ENCODE measurements around the gene OGFOD3.
"Not testable (repeated sequence)": the region's sequence is repeated elsewhere in the genome, so short reads cannot be mapped to it uniquely, and the experiment has no call there.

OGFOD3 gene

DNA sequence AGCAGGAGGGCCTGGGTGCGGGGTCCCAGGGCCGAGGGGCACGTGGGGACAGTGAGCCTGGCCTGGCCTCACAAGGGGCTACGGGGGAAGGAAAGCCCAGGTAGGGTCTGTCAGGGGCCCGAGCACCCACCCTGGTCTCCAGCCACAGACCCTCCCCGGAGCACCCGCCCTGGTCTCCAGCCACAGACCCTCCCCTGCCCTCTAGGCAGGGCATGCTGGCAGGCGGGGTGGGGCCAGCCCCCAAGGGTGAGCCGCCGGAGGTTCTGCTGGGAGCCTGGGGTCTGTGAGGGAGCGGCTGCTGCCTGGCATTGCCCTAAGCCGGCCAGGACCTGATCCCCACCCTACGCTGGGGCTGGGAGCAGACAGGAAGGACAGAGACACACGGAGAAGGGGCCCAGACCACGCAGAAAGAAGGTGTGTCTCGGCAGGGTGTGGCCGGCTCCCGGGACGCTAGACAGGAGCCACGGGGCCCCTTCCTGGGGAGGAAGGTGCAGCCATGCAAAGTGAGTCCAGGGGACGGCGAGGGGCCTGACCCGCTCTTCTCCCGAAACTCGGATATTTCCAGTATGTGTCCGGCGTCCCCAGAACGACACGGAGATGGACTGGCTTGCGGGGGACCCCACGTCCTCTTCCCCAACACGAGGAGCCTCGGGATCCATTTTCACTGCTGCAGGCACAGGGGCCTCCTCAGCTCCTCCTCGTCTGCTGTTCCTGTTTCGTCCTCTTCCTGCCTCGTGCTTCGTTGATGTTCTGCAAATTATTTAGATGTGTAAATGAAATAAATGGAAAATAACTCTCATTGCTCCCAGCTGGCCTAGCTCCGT lies 31.3 kb downstream of the OGFOD3 start:
- DNase-seq (ENCODE audit: low read depth): no peak

DNA sequence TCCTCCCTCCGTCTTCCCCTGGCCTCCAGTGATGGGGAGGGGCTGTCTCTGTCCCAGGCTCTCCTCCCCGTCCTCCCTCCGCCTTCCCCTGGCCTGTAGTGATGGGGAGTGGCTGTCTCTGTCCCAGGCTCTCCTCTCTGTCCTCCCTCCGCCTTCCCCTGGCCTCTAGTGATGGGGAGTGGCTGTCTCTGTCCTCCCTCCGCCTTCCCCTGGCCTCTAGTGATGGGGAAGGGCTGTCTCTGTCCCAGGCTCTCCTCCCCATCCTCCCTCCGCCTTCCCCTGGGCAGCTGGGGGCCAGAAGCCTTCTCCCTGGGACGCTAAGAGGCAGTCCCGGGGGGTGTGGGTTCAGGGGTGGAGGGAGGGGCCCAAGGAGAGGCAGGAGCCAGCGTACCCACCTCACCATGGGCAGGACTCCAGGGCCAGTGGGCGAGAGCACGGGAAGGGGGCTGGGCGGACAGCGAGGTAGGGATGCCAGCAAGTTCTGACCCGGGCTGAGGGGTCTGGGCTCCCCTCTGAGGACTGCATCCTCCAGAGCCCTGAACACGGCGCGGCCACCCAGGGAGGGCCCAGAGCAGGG lies 32.0 kb downstream of the OGFOD3 start:
- DNase-seq (ENCODE audit: low read depth): no peak

DNA sequence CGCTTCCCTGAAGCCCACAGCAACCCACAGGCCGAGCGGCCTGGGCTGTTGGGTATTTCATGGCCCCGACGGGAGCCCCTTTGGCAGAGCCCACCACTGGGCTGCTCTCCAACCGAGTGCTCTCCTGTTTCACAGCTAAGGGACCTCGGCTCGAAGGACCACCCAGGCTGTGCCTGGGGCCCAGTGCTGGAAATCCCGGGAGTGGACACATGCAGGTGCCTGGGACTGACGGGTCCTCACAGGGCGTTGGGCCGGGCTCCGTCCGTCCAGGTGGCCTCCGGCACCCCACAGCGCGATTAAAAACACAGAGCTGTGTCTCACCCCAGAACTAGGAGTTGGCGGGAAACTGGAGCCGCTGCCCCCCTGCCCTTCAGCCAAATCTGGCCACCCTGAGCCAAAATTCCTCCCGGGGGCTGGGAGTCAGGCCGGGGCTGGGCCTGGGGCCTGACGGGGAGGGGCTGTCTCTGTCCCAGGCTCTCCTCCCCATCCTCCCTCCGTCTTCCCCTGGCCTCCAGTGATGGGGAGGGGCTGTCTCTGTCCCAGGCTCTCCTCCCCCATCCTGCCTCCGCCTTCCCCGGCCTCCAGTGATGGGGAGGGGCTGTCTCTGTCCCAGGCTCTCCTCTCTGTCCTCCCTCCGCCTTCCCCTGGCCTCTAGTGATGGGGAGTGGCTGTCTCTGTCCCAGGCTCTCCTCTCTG lies 32.7 kb downstream of the OGFOD3 start:
- no peak for DNase-seq (ENCODE audit: low read depth)

DNA sequence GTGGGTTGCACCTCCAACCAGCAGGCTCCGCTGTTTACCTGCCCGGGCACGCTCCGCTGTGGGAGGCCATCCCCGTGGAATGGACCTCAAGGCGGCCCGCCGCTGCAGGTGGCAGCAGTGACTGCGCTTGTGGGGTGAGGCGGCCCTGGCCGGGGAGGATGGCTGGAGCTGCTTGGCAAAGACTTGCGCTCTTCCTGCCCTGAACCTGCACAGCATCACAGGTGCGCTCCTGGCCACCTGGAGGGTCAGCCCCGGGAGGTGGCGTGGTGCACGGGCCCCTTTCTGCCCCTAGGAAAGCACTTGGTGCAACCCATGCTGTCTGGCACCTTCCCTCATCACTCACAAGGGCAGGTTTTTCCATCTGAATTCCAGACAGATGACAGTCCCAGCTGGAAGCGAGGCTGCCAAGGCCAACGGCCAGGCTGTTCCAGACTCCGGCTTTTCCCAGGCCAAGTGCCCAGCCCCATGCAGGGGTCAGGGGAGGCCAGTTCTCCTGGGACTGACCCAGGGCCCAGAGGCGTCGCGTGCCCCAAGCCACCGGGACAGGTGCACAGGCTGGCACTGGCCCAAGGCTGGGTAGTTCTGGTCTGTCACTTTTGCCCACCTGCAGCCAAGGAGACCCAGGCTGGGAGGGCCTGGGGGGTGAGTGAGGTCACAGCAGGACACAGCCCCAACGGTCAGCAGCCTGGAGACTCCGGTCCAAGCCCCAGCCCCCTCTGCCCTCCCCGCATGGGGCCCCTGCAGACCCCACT lies 33.5 kb downstream of the OGFOD3 start:
- DNase-seq (ENCODE audit: low read depth): no peak

DNA sequence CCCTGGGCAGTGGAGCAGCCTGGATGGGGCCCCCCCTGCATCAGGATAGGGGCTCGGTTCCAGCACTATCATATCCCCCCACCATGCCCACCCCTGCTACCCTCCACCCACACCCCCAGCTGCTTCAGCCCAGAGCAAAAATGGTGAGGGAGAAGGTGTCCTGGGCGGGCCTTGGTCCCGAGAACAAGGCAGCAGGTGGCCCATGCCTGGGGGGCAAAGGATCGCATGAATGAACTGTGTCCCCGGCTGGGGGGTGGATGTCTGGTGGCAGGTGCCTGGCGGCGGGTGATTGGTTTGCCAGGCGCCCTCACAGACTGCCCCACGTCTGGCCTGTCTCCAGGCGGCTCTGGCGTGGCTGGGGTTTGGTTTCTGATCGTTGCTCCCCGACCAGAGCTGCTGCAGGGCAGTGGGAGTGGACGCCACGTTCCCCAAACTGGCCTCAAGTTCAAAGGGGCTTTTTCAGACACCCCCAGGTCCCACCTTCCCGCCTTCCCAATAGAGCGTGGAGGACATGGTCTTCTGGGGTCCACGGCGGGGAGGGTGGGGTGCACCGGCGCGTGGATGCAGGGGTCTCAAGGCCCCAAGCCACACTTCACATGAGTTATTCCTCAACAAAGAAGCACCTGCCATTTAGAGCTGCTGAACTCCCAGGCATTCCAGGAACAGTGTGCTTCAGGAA lies 34.2 kb downstream of the OGFOD3 start:
- no peak for DNase-seq (ENCODE audit: low read depth)

DNA sequence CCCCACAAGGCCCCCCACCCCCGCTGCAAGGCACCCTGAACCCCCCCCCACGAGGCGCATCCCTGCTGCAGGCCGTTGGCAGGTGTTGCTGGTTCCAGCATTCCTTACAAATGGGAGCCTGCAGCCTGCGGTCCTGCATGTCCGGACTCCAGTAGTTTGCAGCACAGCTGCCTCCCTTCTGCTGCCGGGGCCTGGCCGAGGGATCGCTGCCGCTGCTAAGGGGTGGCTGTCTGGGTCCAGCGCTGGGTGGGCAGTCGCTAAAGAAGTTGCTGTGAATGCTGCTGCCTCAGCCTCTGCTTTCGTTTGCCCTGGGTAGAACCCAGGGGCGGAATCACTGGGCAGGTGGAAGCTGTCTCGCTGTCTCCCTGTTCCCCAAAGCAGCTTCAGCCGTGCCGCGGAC lies 35.0 kb downstream of the OGFOD3 start:
- no peak for DNase-seq (ENCODE audit: low read depth)

DNA sequence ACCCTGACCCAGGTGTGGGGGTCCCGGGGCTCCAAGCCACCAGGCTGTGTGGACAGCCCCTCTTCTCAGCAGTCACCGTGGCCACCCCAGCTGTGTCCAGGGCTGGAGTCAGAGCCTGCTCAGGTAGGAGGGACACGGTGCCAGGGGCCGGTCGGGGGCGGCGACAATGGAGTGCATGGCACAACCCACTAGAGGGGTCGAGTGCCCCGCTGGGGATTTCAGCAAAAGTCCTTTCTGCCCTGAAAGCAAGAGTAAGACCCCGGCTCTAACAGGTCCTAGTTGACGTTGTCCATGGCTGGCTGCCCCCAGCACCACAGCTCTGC lies 35.5 kb downstream of the OGFOD3 start:
- DNase-seq (ENCODE audit: low read depth): no peak

- DNase-seq (ENCODE audit: low read depth): not testable (repeated sequence)
These were observed 36.0 kb downstream of the OGFOD3 start for GRCh38 chr17:82382220-82382932.

DNA sequence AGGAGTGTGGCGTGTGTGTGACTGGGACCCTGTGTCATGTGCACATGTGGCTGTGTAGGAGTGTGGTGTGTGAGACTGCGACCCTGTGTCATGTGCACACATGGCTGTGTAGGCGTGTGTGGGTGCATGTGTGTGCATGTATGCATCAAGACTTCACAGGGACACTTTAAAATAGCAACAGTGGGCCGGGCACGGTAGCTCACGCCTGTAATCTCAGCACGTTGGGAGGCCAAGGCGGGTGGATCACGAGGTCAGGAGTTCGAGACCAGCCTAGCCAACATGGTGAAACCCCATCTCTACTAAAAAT lies 36.7 kb downstream of the OGFOD3 start:
- not testable (repeated sequence) for DNase-seq (ENCODE audit: low read depth)

DNA sequence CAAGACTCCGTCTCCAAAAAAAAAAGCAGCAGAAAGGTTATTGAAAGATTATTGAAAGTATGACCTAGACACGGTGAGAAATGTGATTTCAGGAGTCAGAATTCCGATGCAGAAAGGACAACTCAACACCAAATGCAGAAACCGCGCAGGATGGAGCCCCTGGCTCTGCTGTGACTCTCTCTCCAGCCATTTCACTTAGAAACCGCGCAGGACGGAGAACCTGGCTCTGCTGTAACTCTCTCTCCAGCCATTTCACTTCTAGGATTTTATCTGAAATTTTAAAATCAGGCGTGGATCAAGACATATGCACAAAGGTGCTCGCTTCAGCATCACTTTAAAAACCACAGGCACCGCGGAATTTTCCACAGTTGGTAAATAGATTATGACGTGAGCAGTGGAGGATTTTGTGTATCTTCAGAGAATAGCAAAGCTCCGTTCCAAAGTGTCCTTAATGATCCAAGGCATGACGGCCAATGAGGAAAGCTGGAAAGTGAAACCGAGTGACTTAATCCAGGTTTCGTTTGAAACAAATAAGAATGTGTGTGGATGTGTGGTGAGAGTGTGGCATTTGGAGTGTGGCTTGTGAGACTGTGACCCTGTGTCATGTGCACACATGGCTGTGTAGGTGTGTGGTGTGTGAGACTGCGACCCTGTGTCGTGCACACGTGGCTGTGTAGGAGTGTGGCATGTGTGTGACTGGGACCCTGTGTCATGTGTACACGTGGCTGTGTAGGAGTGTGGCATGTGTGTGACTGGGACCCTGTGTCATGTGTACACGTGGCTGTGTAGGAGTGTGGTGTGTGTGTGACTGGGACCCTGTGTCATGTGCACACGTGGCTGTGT lies 37.3 kb downstream of the OGFOD3 start:
- DNase-seq (ENCODE audit: low read depth): no peak

GRCh38 chr17:82378741-82379021 lies 39.7 kb downstream of the OGFOD3 start:
- DNase-seq (ENCODE audit: low read depth): no peak

DNA sequence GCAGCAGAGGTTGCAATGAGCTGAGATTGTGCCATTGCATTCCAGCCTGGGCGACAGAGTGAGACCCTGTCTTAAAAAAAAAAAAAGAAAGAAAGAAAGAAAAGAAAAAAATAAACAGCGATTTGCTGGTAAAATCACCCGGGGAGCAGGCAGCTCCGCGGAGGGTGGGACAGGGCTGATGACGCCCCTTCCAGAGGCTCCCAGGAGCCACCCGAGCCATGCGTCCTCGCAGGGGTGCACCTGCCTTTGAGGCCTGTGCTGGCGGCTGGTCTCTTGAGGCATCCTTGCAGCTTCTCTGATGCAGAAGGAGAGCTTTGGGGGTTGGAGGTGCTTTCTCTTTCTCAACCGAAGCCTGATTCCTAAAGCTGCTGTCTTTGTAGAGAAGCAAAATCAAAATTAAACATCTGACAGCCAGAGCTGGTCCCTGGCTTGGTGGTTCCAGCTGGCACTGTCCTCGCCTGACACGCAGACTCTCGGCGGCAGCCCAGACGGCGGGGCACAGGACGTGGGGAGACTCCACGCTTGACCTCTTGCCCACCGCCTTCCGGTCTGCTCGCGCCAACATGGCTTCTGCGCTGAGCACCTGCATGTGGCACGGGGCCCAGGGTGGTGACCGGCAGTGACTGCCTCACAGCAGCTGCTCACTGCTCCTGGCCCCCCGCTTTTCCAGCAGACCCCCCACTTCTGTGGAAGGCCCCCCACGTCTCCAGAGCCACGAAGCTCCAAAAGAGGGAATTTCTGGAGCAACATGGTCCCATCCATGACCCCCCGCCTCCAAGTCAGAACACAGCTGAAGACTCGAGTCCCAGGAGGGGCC lies 40.3 kb downstream of the OGFOD3 start:
- no peak for DNase-seq (ENCODE audit: low read depth)

DNA sequence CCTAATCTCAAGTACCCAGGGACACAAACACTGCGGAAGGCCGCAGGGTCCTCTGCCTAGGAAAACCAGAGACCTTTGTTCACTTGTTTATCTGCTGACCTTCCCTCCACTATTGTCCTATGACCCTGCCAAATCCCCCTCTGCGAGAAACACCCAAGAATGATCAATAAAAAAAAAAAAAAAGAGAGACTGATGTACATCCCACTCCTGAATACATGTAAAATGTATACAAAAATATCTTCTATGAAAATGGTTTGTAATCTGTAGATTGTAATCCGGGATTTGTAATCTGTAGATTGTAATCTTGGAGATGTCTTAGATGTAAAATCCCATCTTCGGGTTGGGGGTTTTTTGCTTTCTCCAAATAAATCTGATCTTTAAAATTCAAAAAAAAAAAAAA lies 41.1 kb downstream of the OGFOD3 start:
- not testable (repeated sequence) for DNase-seq (ENCODE audit: low read depth)

DNA sequence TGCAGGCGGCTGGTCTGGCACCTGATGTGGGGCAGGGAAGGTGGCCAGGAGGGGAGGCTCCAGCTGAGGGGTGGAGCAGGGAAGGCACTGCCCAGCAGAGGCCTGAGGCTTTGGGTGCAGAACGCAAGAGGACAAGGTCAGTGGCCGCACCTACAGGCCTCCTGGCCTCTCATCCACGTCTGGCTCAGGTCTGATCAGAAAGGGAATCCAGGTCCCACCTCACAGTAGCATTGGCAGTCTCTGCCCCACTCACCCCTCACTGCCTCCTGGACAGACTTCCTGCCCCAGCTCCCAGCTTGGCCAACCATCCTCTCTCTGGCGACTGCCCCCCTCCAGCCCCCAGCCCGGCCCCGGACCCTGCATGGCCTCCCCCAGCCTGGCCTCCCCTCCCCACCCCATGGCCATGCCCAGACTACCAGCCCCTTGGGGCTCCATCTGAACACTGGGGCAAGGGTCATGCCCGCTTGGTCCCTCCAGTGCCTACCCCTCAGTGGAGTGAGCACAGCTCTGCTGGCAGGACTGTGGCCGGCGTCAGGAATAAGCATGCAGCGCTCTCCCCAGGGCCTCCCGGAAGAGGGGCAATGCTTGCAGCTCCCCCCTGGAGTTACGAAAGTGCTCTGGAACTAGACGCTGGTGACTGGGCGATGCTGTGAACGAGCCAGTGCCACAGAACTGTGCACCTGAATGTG lies 42.2 kb downstream of the OGFOD3 start:
- no peak for DNase-seq (ENCODE audit: low read depth)

DNA sequence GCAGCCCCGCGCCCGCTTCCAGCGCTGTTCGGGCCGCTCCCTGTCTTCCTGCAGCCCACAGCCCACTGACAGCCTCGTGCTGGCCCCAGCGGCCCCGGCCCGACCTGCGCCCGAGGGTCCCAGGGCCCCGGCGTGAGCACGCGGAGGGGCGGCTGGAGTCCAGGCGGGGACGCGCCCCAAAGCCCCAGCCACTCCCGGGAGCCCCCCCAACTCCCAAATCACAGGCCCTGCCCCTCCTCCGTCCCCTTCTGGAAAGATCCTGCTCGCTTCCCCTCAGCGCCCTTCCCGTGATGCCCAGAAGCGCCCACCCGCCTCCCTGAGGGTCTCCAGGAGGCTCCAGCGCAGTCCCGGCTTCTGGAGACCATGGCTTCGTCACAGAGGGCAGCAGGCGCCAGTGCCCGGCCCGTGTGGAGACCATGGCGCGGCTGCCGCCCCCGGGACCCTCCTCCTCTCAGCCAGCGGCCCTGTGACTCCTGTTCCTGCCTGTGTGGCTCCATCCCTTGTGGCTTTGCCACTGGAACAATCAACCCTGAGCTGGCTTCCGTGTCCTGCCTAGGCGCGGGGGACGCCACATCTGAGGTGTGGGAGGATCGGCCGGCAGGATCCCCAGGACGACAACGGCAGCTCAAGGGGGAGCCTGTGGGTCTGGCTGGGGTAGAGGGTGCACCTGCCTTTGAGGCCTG lies 42.9 kb downstream of the OGFOD3 start:
- no peak for DNase-seq (ENCODE audit: low read depth)

GRCh38 chr17:82374626-82375331 lies 43.6 kb downstream of the OGFOD3 start:
- DNase-seq (ENCODE audit: low read depth): no peak

DNA sequence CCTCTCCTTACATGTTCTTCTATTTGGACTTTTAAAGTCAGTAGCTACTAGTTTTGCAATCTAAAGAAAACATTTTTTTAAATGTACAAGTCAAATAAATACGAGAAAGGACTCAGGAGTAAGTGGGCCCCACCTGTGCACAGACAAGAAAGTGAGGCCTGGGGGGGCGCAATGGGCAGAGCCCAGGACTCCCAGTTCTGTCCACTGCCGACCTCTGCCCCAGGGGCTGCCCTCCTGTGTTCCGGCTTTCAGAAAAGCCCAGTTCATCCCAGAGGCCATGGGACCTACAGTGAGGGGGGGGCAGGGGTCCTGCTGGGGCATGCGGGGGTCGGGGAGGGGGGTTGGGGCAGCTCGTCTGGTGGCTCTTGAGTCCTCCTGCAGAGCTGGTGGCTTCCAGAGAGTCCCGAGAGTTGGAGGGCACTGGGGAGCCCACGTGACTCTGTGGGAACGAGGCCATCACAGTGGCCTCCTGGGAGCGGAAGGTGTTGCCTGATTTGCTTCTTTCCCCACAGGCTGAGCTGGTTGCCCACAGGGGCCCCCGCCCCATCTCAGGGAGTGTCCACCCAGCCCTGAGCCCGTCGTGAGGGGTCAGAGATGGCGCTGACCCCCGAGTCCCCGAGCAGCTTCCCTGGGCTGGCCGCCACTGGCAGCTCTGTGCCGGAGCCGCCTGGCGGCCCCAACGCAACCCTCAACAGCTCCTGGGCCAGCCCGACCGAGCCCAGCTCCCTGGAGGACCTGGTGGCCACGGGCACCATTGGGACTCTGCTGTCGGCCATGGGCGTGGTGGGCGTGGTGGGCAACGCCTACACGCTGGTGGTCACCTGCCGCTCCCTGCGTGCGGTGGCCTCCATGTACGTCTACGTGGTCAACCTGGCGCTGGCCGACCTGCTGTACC lies 44.4 kb downstream of the OGFOD3 start:
- no peak for DNase-seq (ENCODE audit: low read depth)
